ENCODE results near the gene NIT1.

The NIT1 gene

DNA sequence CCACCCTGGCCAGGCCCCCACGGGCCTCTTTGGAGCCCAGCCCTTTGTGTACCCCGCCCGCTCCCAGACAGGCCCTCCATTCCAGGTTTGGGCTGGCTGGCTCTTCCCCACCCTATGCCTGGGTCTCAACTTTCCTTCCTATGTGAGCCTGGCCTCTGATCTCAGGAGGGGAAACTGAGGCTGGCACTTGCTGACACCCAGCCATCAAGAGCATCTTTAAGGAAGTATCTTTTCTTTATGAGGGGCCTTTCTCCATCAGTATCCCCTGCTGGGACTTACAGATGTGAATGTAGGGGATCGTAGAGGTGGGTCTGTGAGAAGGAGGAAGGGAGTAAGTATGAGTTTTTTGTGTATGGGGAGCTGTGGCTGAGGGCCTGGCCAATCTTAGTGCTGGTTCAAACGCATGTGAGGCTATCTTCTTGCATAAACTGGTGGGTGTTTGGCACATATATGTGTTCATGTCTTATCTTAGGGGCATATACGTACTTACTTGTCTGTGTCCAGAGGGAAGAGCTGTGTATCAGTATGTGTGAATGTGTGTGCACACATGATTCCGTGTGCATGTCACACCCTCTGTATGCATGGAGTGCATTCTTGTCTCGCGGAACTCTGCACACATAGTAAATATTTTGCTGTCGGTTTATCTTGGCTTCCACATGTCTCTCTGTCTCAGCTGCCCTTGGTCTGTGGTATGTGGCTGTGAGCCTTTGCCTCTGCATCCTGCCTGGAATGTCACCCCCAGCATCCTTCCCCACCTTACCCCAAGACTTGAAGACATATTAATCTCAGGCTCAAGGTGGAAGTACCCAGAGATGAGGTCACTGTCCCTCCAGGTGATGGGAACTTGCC, 33.9 kb upstream of the NIT1 start:
- DNase-seq, result no peak

DNA sequence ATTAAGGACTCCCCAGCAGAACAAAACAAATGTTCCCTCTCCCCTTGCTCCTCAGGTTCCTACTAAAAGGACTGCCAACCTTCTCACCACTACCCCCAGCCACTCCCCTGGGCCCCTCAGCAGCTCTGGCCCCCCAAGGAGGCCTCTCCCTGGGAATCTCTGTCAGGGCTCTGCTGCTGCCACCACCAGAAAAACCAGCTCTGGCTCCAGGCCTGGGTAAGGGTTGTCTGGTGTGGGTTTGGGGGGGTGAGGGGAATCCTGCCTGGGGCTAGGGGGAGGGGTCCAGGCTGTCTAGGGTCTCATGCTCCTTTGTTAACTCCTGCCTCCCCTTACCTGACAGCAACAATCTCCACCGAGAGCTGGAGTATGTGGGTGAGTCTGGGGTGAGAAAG, 33.3 kb upstream of the NIT1 start:
- no peak for DNase-seq

DNA sequence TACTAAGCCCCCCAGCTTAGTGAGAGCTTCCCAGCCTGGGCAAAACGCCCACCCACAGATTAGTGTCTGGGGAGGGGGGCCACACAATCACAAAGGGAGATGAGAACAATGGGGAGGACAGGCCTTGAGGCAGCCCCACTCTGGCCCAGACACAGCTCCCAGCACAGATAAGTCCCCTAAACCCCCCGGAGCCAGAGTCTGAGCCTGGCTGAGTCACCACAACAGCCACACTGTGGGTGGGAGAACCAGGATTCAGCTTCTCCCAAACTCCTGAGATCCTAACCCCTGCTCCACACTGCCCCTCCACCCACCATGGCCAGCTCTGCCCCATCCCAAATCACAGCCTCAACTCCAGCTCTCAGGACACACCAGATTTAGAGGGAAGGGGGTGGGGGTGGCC, 32.7 kb upstream of the NIT1 start:
- no peak for DNase-seq

DNA sequence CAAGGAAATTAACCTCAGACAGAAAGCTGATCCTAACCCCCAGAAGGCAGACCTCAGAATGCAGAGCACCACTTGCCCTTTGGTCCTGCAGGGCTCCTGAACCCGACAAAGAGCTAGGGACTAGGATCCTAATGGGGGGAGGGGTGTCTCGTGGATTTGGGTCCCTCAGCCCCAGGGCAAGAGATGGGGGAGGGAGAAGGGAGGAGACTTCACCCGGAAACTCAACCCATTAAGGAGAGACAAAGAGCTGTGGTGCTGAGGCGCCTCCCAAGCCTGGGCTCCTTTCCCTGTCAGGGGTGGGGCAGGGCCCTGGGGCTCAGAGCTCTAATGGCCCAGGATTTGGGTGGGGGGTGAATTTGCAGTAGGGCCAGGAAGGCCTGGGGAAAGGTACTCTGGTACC, 31.4 kb upstream of the NIT1 start:
- DNase-seq, result no peak

DNA sequence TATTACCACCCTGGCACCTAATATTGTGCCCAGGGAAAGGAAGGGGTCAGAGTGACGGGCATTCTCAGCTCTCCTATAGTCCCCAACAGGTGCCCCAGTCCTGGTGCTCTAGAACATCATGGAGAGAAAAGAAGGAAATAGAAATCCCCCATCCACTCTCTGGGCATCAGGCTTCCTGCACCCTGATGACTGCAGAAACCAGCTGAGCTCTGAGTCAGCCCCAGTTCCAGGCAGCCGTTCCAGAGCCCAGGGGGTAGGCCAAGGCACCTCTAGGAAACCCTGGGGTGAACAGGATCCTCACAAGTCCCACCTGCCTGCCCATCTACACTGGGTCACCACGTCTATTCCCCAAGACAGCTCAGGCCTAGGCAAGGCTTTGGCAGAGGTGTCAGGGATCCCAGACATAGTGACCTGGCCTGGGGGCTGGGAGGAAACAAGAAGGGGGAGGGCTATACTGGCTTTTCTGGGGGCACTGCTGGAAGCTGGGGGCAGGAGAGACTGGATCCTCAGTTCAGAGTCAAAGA, 29.3 kb upstream of the NIT1 start:
- no peak for DNase-seq

DNA sequence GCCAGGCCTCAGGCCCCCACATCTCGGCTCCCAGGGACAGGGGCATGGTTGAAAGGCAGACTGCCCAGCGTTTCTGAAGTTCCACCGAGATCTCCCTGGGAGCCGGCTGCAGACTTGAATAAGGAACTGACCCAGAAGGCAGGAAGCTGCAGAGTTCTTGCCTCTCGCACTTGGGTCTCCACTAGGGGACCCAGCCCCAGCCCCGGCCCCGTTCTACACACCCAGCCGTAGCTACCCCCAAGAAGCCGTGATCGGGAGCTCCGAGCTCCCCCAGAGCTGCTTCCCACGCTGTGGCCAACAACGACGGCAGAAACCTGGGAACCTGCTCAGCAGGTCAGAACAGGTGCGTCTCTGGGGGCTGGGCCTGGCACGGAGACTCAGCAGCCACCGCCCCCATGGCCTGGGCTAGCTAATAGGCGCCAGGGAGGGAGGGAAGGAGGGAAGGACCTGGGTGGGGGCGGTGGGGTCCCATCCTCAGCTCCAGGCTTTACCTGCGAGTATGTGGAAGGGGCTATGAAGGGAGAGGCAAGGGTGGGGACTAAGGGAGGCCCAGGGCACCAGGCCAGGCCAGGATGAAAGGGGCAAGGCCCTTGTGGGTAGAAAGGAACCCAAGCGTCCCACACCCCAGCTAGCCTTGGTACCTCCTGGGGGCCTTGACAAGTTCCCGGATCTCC, 28.5 kb upstream of the NIT1 start, which contains the start of gene NECTIN4:
TSS of gene NECTIN4 (minus strand) at position 308 of the 674 bp plus-strand sequence. CDS start at position 46, 262 bp downstream.
- no peak for DNase-seq

DNA sequence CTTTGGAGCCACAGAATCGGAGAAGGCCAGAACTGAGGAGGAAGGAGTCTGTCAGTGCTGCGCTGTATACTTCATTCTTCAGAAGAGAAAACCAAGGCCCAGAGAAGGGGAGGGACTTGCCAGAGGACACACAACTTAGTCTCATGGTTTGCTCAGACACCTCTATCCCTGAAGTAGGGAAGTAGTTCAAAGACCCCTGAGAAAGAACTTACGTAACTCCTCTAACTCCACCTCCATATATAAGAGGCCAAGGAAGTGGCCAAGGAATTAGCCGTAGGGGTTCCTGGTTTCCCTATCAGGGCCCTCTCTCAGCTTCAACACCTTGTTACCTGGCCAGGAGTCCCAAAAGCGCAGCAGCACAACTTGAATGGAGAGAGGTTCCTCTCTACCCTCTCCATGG, 28.0 kb upstream of the NIT1 start:
- no peak for DNase-seq

DNA sequence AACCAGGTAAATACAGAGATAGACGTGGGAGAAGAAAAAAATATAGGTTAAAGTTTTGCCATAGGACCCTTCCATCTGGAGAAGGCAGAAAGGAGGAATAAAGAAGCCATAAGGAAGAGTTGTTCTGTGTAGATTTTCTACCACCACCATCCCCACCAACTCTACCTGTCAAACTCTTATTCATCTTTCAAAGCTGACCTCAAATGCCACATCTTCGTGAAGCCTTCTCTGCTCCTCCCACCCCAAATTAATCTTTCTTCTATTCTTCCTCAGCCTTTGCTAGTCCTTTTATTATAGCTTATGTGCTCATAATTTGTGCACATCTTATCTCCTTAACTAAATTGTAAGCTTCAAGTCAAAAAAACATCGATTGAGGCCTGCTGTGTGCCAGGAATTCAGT, 27.3 kb upstream of the NIT1 start:
- DNase-seq, result no peak

DNA sequence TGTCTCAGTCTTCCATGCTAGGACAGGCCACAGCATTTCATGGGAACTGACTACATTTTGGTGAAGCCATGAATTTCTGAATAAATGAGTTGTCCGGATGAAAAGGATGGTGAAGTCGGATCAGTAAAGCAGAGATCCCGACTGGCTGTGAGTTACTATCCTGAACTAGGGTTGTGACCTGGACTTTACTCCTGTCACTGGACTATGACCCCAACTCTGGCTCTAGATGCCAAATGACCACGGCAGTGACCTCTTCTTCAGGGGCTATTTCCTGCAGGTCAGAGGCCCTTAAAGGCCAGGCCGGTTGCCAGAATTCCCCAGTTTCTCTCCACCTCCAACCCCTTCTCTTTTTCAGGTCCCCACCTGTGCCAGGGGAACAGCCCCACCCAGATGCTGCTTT, 26.8 kb upstream of the NIT1 start:
- no peak for DNase-seq

DNA sequence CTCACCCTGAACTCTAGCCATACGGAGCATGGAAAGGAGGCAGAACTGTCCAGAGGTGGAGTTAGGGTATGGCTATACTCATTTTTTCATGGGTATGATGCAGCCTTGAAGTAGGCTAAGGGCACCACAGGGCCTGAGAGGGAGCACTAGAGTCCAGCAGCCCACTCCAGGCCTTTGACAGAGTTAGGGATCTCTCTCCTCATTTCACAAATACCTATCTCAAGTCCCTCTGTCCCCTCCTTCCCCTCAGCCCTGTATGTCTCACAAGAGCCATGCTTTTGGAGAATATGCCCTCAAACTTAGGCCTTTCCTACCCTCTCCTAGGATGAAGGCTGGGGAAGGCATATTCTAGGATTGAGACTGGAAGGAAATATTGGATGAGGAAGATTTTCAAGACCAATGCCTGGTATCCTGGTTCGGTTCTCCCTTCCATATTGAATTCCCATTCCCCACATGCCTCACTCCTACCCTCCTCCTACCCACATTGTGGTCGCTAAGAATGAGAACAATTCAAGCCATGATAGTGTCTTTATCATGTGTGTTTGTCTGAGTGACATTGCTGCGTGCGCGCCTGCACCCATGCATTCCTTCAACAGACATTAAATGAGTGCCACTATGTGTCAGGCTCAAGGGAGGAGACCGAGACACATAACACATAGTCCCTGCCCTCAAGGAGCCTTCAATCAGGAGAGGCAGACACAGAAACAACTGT, 26.0 kb upstream of the NIT1 start:
- DNase-seq, result no peak

DNA sequence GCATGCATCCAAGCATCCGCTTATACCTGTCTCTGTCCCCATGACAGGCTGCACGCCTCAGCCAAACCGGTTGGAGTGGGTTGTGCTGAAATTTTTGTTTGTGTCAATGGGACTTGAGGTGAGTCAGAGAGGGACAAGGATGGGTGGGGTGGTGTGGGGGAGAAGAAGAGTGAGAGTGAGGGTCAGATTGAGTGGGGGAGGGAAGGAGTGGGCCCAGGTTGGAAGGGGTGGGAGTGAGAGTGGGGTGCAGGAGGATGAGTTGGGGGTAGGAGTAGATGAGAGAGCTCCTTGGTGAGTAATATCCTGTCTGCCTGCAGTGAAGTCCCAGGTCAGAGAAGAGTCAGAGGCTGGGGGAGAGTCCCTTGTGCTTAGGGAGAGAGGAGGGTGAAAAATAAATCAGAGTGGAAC, 25.3 kb upstream of the NIT1 start:
- no peak for DNase-seq

DNA sequence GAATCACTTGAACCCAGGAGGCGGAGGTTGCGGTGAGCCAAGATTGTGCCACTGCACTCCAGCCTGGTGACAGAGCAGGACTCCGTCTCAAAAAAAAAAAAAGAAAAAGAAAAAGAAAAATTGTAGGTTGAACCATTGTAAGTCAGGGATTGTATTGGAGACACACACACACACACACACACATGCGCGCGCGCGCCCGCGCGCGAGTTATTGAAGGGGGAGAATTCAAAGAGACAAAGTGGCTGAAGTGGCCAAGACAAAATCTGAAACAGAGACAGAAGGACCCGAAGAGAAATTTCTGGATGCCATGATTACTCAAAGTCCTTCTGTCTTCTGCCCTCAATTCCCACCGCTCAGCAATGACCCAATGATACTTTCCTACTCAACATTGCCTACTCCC, 23.4 kb upstream of the NIT1 start:
- DNase-seq, result no peak

DNA sequence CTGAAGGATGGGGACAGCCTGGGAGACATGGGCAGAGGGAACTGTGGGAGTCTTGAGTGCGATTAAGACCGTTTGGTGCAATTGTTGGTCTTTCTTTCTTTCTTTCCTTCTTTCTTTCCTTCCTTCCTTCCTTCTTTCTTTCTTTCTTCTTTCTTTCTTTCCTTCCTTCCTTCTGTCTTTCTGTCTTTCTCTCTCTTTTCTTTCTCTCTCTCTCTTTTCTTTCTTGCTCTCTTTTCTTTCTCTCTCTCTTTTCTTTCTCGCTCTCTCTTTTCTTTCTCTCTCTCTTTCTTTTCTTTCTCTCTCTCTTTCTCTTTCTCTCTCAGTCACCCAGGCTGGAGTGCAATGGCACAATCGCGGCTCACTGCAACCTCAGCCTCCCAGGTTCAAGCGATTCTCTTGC, 22.7 kb upstream of the NIT1 start:
- DNase-seq, result no peak

DNA sequence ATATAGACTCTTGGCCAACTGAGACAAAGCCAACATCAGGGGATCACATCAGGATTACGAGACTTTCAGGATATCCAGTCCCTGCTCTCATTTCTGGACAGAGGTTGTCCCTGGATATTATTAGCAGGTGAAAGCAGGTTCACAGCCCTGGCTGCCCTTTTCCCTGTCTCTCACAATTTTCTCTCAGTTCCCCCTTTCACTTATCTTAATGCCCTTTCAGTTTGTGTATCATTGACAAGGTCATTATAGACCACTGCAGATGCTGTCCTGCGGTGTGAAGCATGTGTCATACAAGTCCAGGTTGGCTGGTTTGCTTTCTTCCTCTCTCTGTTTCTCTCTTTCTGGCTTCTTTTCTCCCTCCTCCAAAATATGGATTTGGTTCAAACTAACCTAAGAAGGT, 21.9 kb upstream of the NIT1 start:
- DNase-seq, result no peak

DNA sequence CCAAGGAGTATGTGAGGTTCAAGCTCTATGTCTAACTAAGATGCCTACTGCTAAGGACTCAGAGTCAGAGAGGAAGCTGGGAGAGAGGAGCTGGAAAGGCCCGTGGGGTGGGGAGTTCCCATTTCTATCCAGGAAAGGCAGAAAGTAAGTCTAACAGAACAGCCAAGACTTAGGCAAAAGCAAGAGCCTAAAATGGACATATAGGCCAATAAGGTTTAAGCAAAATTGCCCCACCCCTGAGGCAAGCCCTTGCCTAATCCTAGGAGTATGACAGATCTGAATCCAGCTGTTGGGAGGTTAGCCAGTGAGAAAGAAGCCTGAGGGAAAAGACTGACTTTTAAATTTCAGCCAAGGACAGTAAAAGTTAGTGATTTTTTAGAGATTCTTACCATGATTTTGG, 21.4 kb upstream of the NIT1 start:
- DNase-seq, result no peak

DNA sequence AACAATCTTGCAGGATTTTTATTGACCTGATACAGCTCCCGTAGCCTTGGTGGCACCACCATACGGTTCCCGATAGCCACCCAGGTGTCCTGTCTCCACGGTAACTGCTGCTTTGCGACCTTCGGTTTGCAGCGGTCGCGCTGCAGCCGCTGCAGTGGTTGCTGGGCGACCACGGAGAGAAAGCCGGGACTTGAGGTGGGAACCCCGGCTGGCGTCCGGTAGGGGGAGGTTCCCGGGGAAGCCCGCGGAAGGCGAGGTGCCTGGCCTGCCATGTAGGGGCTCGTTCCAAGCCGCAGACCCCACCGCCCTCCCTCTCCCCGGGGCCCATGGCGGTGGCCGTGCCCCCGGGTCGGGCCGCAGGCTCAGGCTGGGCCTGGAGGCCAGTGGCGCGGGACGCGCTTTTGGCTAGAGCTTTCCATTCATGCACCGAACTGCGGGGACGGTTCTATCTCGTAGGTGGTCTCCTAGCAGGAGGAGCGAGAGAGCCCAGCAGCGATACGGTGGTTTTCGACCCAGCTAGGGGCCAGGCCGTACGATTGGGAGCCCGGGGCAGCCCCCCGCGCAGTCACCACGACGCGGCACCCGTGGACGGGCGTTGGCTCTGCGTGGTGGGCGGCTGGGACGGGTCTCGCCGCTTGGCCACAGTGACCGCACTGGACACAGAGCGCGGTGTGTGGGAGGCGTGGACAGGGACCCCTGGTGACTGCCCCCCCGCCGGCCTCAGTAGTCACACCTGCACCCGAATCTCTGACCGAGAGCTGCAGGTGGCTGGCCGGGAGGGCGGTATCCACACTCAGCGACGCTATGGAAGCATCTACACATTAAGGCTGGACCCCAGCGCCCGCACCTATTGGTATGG, 19.5 kb upstream of the NIT1 start, which contains the start of gene KLHDC9:
TSS of gene KLHDC9 (plus strand) at position 152 of the 859 bp plus-strand sequence. CDS start at position 327, 175 bp downstream.
- DNase-seq, result peak in 53 of 56 donors; percentile 16 to 85 (median 67)

DNA sequence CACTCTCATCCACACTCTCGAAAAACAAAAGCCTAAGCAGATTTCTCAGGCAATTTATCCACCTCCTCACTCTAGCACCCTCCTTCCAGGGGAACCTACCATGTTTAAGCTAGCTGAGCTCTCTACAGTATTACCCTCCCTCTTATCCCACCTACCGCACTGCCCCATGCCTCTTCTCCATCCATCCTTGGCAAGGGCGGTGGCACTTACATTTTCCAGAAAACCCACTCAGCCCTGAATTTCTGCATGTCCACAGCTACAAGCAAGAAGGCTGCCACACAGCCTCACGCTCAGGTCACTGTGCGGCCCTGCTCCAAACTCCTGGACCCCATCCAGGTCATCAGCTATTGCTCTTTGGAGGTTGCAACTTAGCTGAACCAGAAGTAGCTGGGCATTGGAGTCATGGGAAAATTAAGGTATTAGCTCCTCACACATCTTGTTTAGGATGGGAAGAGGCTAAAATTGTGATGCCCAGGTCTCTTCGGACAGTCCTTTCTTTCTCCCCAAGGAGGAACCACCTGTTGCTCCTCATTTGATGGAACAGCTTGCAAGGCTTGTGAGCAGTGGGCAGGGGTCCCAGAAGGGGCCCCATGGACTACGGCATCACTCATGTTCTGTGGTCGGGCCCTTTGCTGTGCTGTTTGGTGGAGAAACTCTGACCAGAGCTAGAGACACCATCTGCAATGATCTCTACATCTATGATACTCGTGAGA, 18.7 kb upstream of the NIT1 start:
- DNase-seq, result no peak

DNA sequence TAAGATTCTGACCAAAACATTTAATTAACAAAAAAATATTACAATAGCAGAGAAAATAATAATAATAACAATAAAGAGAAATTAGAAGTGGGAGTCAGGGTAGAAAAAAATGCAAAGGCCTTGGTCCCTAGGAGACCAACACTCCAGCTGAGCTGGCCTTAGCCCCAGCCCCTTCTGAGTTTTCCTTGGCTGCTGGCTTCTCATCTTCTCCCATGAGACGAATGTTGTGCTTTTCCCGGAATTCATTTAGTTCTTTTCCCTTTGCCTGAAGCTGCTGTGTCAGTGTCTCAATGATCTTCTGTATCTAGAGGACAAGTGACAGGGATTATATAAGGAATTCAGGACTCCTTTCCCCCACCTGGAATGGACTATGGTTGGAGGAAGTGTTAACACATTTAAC, 17.3 kb upstream of the NIT1 start:
- DNase-seq, result no peak

DNA sequence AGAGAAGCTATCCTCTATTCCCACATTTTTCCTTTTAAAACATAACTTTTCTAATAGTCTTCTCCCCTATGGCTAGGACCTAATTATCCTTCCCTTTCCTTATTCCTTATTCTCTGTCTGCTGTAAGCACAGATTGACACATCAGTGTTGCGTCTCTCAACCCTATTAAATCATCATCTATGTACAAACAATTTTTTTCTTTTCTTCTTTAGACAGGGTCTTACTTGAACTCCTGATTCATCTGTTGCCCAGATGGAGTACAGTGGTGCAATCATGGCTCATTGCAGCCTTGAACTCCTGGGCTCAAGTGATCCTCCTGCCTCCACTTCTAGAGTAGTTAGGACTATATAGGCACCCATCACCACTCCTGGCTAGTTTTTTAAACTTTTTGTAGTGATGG, 11.5 kb upstream of the NIT1 start:
- no peak for DNase-seq

DNA sequence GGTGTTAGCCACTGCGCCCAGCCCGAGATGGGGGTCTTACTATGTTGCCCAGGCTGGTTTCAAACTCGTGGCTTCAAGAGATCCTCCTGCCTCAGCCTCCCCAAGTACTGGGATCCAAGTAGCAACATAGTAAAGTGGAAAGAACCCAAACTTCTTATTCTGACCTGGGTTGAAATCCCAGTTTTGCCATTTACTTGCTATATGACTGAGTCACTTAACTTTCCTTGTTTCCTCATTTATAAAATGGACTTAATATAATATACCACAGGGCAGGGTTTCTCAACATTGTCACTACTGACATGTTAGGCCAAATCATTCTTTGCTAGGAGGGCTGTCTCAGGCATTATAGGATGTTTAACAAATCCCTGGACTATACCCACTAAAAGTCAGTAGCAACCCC, 6.8 kb upstream of the NIT1 start:
- no peak for DNase-seq
